Measurements from ENCODE around the gene PIEZO2.

PIEZO2 gene

DNA sequence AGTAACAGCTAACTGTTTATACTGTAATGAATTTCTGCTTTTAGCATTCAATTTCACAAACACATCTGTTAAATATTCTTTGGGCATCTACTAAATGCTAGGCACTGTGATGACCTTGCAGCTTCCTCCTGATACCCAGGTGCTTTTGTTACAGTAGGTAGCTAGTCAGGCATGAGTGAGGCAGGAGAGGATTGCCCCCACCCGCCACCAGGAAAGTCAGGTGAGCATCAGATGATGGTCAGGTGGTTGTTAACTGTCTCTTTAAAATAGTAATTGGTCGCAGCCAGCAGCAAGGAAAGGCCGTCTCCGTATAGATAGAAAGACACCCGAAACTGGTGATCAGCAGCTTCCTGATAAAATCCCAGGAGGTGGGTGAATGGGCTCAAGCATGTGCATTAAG, 255.6 kb downstream of the PIEZO2 start:
- no peak overlapping the region for H3K27ac ChIP-seq
- TF ChIP-seq ZFX (IDR thresholded peaks at IDR 0.05): no peak
- TF ChIP-seq, protein P1, sequence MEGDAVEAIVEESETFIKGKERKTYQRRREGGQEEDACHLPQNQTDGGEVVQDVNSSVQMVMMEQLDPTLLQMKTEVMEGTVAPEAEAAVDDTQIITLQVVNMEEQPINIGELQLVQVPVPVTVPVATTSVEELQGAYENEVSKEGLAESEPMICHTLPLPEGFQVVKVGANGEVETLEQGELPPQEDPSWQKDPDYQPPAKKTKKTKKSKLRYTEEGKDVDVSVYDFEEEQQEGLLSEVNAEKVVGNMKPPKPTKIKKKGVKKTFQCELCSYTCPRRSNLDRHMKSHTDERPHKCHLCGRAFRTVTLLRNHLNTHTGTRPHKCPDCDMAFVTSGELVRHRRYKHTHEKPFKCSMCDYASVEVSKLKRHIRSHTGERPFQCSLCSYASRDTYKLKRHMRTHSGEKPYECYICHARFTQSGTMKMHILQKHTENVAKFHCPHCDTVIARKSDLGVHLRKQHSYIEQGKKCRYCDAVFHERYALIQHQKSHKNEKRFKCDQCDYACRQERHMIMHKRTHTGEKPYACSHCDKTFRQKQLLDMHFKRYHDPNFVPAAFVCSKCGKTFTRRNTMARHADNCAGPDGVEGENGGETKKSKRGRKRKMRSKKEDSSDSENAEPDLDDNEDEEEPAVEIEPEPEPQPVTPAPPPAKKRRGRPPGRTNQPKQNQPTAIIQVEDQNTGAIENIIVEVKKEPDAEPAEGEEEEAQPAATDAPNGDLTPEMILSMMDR (conservative IDR thresholded peaks at IDR 0.05): no peak

DNA sequence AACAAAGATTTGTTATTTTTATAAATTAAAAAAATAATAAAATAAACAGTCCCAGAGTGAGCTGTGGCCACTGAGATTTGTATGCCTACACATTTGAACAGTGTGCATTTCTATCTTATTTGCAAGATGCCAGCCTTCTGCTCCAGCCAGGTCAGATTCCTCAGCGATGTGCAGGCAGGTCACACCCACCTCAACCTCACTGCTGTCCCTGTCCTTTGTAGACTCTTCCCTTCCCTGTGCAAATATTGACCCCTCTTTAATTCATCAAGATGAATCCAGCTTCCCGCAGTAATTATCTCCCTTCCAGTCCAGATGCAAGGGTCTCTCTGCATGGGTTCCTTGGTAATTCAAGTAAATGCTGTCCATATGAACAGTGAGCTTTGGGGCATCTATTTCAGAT, 256.2 kb downstream of the PIEZO2 start:
- no peak overlapping the region for H3K27ac ChIP-seq

DNA sequence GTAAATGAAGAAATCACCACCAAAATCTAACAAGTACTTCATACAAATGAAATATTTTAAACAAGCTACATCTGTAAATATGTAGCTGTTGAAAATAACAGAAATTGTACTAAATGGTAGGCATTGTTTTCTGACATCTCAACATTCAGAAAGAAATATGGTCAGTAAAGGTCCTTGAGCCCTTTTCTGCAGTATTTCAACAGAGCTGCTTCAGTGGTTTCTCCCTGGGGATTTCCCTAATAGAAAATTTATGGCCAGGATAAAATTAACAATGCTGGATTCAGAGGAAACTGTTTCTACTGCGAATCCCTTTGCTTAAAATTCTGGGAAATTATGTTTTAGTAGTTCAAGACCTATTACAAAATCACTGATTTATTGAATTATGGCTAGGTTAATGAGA, 256.6 kb downstream of the PIEZO2 start:
- TF ChIP-seq ZFX (IDR thresholded peaks at IDR 0.05): no peak
- TF ChIP-seq, protein P1 (conservative IDR thresholded peaks at IDR 0.05): no peak
- H3K27ac ChIP-seq: no peak overlapping the region

More for the DNA sequence above, 256.2 kb downstream of the PIEZO2 start:
- TF ChIP-seq ZFX (IDR thresholded peaks at IDR 0.05): no peak
- TF ChIP-seq, protein P1 (conservative IDR thresholded peaks at IDR 0.05): no peak

DNA sequence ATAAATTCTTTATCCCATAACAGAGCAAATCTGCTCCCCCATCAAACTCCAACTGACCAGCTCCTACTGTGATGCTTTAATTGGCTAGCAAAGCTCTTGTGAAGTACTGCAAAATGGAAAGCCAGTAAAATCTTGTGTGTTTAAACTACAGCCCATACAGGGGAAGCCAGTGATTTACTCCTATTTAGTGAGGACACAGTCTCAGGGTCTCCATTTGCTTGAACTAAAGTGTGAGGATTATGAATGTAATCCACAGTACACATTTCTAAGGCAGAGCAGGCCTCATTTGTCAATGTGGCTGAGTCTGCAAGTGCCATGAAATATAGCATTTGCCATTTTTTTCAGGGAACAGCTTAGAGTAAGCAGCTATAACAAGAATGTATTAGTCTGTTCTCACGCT, 259.3 kb downstream of the PIEZO2 start:
- TF ChIP-seq, protein P1 (conservative IDR thresholded peaks at IDR 0.05): no peak
- TF ChIP-seq ZFX (IDR thresholded peaks at IDR 0.05): no peak
- H3K27ac ChIP-seq: no peak overlapping the region

DNA sequence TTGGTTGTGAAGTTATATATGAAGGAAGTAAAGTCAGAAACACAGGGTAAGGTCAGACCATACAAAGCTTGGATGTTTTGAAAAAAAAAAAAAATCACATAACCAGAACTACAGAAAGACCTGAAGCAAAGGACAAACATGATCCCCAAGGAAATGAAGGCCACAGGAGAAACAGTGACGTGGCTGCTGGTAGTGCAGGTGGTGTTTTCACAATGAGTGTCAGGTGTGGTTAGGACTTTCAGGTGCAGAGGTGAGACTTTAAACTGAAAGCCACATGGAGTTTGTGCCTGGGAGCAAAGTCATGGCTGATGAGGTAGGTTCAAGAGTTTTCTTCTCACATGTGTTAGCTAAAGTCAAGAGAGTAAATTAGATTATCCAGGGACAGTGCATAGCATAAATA, 270.7 kb downstream of the PIEZO2 start:
- TF ChIP-seq, protein P1 (conservative IDR thresholded peaks at IDR 0.05): no peak
- no peak for TF ChIP-seq ZFX (IDR thresholded peaks at IDR 0.05)
- H3K27ac ChIP-seq: no peak overlapping the region

DNA sequence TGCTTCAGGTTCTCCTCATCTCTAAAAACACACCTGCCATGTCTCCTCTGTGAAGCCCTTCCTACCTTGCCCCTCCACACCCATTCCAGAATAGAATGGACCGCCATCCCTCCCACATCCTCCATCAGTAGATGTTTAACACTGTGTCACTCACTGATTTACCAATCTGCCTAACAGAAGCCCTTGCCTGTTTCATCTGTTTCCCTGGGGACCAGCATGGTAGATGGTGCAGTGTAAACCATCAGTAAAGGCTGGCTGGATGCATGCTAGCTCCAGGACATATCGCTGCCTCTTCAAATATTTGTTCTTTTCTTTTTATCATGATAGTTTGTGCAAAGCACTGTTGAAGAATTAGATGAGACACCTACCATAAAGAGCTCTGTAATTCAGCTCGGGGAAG, 271.4 kb downstream of the PIEZO2 start:
- TF ChIP-seq, protein P1 (conservative IDR thresholded peaks at IDR 0.05): no peak
- no peak for TF ChIP-seq ZFX (IDR thresholded peaks at IDR 0.05)
- no peak overlapping the region for H3K27ac ChIP-seq

DNA sequence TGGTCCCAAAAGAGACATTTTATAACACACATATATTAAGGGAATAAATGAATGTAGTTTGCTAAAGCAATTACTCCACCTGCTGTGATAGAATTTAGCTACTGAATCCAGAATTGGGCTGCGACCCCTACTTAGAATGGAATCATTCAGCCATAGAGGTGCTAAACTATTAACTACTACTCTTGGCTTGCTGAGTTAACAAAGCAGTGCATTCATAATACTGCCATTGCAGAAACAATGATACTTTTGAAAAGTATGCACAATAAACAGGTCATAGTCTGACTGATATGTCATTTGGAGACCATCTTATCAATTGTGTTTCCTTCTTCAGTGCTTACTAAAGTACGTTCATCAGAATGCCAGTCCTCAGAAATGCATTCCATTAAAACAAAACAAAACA, 273.6 kb downstream of the PIEZO2 start:
- no peak for TF ChIP-seq ZFX (IDR thresholded peaks at IDR 0.05)
- TF ChIP-seq, protein P1 (conservative IDR thresholded peaks at IDR 0.05): no peak
- no peak overlapping the region for H3K27ac ChIP-seq

Data from C4-2B (cell line).